HG02759 (cell line): ENCODE measurements around the gene BPTF.
"Not testable (repeated sequence)": the region's sequence is repeated elsewhere in the genome, so short reads cannot be mapped to it uniquely, and the experiment has no call there.

Experiments used
- ATAC-seq: cut with Tn5 transposase; IDR thresholded peaks from one replicate; pipeline ENCODE4 v1.9.1; 2021; ENCODE audit warnings: mild to moderate bottlenecking, moderate library complexity; ENCODE audit not compliant: unreplicated experiment

Gene BPTF

GRCh38 chr17:67879662-67880061 lies 54.4 kb downstream of the BPTF start:
- ATAC-seq = no peak

- no peak for ATAC-seq
These were observed 55.8 kb downstream of the BPTF start for GRCh38 chr17:67881083-67881482.

GRCh38 chr17:67884741-67885140 lies 59.4 kb downstream of the BPTF start:
- no peak for ATAC-seq

DNA sequence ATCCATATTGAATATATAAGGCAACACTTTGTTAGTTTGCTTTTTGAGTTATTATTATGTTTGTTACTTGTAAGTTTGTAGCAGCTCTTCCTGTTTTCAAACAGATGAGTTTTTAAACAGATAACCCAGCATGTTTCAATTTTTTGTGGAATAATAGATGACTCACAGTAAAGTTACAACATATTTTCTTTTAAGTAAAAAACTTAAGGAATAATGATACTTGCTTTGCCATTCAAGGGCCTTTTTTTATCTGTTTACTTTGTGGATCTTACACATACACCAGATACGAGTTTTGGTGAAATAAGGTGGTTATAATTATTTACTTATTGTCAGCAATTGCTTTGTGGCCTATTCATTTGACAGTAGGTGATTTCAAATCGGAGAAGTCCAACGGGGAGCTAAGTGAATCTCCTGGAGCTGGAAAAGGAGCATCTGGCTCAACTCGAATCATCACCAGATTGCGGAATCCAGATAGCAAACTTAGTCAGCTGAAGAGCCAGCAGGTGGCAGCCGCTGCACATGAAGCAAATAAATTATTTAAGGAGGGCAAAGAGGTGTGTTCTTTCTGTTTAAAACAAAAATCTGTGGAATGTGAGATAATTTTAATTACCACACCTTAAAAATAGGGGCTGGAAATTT lies 66.3 kb downstream of the BPTF start:
- no peak for ATAC-seq

DNA sequence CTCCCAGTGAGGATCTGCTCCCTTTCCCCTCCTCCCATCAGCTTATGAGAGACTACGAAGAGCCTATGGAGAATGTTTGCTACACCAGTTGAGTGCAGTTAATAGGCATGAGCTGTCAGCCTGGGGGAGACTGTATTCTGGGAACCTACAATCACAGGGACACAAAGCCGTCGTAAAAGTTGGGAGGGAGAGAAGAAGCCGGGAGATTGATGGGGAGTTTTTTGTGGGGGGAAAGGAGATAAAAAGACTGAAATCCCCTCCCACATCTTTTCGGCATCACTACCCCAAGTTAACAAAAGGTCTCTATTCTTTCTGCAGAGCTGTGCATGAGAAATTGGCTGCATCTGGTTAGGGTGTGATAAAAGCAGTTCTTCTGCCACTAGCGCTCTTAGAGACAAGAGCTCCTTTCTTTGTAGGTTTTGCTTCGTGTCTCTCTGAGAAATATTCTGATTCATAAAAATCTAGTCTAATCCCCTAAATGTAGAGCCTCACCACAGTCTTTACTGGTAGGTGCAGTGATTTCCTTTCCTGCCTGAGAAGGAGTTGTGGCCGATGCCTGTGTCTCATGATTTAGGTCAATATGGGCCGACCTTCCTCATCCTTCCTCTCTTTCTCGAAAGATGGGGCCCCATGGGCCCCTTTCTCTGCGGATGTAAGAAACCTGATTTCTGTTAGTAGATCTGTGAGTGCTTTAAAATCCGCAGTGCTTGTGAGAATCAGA lies 77.4 kb downstream of the BPTF start:
- no peak for ATAC-seq

DNA sequence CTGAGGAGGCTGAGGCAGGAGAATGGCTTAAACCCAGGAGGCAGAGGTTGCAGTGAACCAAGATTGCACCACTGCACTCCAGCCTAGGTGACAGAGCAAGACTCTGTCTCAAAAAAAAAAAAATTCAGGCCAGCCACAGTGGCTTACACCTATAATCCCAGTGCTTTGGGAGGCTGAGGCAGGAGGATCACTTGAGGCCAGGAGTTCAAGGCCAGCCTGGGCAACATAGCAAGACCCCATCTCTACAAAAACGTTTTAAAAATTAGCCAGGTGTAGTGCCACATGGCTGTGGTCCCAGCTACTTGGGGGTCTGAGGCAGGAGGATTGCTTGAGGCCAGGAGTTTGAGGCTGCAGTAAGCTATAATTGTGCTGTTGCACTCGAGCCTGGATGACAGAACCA lies 80.0 kb downstream of the BPTF start:
- not testable (repeated sequence) for ATAC-seq

GRCh38 chr17:67910117-67910803 lies 85.0 kb downstream of the BPTF start:
- ATAC-seq = not testable (repeated sequence)

GRCh38 chr17:67911059-67911782 lies 85.9 kb downstream of the BPTF start:
- no peak for ATAC-seq

- ATAC-seq = no peak
These were observed 86.8 kb downstream of the BPTF start for GRCh38 chr17:67912088-67912487.

- ATAC-seq = no peak
These were observed 87.4 kb downstream of the BPTF start for GRCh38 chr17:67912656-67913055.

GRCh38 chr17:67920212-67920611 lies 94.9 kb downstream of the BPTF start:
- no peak for ATAC-seq

GRCh38 chr17:67922503-67922902 lies 97.2 kb downstream of the BPTF start:
- ATAC-seq = no peak

DNA sequence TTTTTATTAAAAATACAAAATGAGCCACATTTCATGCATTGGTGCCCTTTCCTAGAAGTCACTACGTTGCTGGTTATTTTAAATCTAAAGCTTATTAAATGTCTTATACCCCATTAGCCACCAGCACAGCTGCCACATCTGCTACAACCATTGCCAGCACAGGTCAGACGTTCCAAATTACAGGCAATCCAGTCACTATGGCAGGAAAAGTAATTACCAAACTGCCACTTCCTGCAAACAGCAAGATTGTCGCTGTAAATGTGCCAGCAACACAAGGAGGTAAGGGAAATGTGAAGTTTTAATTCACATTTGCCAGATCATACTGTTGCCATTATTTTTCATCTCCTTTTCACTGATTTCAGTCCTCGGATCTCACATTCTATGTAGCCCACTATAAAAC lies 103.5 kb downstream of the BPTF start:
- ATAC-seq = not testable (repeated sequence)

DNA sequence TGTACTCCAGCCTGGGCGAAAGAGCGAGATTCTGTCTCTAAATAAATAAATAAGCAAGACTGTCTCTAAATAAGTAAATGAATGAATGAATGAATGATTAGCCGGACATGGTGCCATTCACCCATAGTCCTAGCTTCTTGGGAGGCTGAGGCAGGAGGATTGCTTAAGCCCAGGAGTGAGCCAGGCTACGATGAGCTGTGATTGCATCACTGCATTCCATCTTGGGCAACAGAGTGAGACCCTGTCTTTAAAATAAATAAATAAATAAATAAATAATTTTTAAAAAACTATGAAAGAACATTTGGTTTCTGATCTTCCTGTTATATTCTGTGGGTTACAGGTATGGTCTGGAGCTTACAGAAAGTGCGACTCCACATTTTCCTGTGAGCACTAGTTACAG lies 105.9 kb downstream of the BPTF start:
- ATAC-seq = no peak

GRCh38 chr17:67942810-67943209 lies 117.5 kb downstream of the BPTF start:
- ATAC-seq = no peak

DNA sequence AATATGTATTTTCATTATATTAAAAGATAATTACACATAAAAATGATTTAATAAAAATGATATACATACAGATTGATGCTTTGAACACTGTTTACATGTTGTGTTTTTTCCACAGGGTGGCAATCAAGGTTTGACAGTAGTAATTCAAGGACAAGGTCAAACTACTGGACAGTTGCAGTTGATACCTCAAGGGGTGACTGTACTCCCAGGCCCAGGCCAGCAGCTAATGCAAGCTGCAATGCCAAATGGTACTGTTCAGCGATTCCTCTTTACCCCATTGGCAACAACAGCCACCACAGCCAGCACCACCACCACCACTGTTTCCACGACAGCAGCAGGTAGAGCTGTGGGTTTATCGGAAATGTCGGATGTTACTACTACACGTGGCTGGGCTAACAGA lies 118.7 kb downstream of the BPTF start:
- ATAC-seq = no peak

GRCh38 chr17:67946513-67946912 lies 121.2 kb downstream of the BPTF start:
- ATAC-seq = no peak

- no peak for ATAC-seq
These were observed 122.1 kb downstream of the BPTF start for GRCh38 chr17:67947325-67947813.

GRCh38 chr17:67950945-67951344 lies 125.6 kb downstream of the BPTF start:
- no peak for ATAC-seq

DNA sequence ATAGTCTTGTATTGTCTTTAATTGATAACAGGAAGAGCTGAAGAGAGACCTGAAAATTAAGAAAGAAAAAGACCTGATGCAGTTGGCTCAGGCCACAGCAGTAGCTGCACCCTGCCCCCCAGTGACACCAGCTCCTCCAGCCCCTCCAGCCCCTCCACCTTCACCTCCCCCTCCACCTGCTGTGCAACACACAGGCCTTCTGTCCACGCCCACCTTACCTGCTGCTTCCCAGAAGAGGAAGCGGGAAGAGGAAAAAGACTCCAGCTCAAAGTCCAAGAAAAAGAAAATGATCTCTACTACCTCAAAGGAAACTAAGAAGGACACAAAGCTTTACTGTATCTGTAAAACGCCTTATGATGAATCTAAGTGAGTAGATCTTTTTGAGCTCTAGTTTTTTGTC lies 134.2 kb downstream of the BPTF start:
- ATAC-seq = no peak

DNA sequence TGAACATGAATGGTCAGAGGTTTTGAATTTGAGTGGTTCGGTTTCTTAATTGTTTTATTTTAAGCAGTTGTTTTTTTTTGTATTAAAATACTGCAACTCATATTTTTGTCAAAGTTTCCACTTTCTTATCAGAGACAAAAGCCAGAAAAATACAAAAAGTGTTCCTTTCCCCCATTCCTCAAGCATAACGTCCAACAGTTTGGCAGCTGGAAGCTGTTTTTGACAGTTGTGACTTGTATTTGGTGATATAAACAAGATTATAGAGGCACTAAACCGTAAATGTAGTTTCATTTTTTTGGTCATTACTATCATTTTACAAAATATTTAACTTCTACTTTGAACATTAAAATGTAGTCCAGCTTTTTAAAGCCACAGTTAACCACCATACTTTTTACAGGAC lies 135.0 kb downstream of the BPTF start:
- ATAC-seq = not testable (repeated sequence)
